ENCODE results near the gene CTIF.

- TF ChIP-seq GABPA (IDR thresholded peaks at IDR 0.05 in 1 of 2, conservative IDR thresholded peaks at IDR 0.05 in 1 of 2) (no peak), CTCF (IDR thresholded peaks at IDR 0.05; ENCODE audit: low read depth, low read length, missing input control) (no peak), RAD21 (IDR thresholded peaks at IDR 0.05) (no peak), EGR1 (IDR thresholded peaks at IDR 0.05; ENCODE audit: low read depth in 2 of 2) (no peak), ZBTB33 (IDR thresholded peaks at IDR 0.05) (no peak), TAF1 (conservative IDR thresholded peaks at IDR 0.05) (no peak), YY1 (IDR thresholded peaks at IDR 0.05) (no peak), REST (IDR thresholded peaks at IDR 0.05) (no peak), ATF3 (IDR thresholded peaks at IDR 0.05) (no peak), MAX (IDR thresholded peaks at IDR 0.05) (no peak), SP1 (IDR thresholded peaks at IDR 0.05) (no peak), RXRA (IDR thresholded peaks at IDR 0.05) (no peak), JUND (IDR thresholded peaks at IDR 0.05) (no peak), FOXA1 (IDR thresholded peaks at IDR 0.05) (no peak)
Observed at GRCh38 chr18:48595703-48596218, 56.9 kb downstream of the CTIF start.

Measured in liver (tissue), 3 donors.